Uterus (tissue), 2 donors: ENCODE measurements around the gene ABCC4.

Experiments used
- POLR2A ChIP-seq, 2 donors: fragments of 450-650 bp; IDR thresholded peaks; one replicate each; pipeline ENCODE4 v1.6.1; 2016; ENCODE audit warnings: antibody characterized with exemption in 2 of 2, mild to moderate bottlenecking in 1 of 2, moderate library complexity in 1 of 2
- TF ChIP-seq, protein P1 (sequence below), 4 experiments: fragments of 200-600 bp in 2 of 4; fragments of 450-650 bp in 2 of 4; sonication (generic) in 2 of 4; IDR thresholded peaks; one replicate each; pipeline ENCODE4 v1.5.1; 2016 to 2019; ENCODE audit warnings: antibody characterized with exemption in 4 of 4, mild to moderate bottlenecking in 2 of 4, moderate library complexity in 1 of 4

DNA sequence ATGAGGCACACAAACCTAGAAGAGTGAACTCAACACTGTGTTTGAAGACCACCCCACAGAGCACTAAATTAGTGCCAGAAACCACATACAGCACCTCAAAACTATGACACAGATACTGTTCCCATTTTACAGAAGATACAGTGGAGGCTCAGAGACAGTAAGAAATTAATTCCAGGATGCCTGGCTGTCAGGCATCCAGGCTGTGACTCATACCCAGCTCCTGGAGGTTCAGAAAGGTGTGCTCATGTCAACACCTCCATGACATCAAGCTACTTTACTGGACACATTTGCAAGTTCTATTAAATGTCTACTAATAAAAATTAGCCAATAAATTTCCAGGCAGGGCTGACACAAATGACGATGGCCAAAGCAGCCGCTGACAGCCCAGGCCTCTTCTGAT lies 176.3 kb downstream of the ABCC4 start:
- TF ChIP-seq, protein P1, sequence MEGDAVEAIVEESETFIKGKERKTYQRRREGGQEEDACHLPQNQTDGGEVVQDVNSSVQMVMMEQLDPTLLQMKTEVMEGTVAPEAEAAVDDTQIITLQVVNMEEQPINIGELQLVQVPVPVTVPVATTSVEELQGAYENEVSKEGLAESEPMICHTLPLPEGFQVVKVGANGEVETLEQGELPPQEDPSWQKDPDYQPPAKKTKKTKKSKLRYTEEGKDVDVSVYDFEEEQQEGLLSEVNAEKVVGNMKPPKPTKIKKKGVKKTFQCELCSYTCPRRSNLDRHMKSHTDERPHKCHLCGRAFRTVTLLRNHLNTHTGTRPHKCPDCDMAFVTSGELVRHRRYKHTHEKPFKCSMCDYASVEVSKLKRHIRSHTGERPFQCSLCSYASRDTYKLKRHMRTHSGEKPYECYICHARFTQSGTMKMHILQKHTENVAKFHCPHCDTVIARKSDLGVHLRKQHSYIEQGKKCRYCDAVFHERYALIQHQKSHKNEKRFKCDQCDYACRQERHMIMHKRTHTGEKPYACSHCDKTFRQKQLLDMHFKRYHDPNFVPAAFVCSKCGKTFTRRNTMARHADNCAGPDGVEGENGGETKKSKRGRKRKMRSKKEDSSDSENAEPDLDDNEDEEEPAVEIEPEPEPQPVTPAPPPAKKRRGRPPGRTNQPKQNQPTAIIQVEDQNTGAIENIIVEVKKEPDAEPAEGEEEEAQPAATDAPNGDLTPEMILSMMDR (IDR thresholded peaks at IDR 0.05), result no peak
- TF ChIP-seq POLR2A (IDR thresholded peaks at IDR 0.05), result no peak
